Stomach smooth muscle (tissue), 2 donors: ENCODE results near the gene RHOBTB3.

Source experiments
- H3K27ac ChIP-seq: one replicate; pipeline ENCODE4 v1.7.0; 2013; ENCODE audit warnings: mild to moderate bottlenecking, low read length, inconsistent platforms
- H3K27me3 ChIP-seq, 2 donors: one replicate each; pipeline ENCODE4 v1.7.0; 2013; ENCODE audit warnings: low read length in 2 of 2; ENCODE audit not compliant: insufficient read depth in 2 of 2, control insufficient read depth in 1 of 2
- H3K36me3 ChIP-seq, 2 donors: one replicate each; pipeline ENCODE4 v1.7.0; 2013; ENCODE audit warnings: low read length in 2 of 2; ENCODE audit not compliant: control insufficient read depth in 2 of 2, insufficient read depth in 2 of 2
- H3K4me1 ChIP-seq: one replicate; pipeline ENCODE4 v1.7.0; 2013; ENCODE audit warnings: low read length; ENCODE audit not compliant: control insufficient read depth, insufficient read depth
- H3K4me3 ChIP-seq, 2 donors: one replicate each; pipeline ENCODE4 v1.7.0; 2013; ENCODE audit warnings: low read length in 2 of 2
- H3K9ac ChIP-seq, 2 donors: one replicate each; pipeline ENCODE4 v1.7.0; 2013; ENCODE audit warnings: low read length in 2 of 2, mild to moderate bottlenecking in 1 of 2
- H3K9me3 ChIP-seq, 2 donors: one replicate each; pipeline ENCODE4 v1.7.0; 2013; ENCODE audit warnings: low read length in 2 of 2; ENCODE audit not compliant: control insufficient read depth in 2 of 2
- donor health status: healthy.
- donor health status: Pancreatic carcinoma.

Gene RHOBTB3

DNA sequence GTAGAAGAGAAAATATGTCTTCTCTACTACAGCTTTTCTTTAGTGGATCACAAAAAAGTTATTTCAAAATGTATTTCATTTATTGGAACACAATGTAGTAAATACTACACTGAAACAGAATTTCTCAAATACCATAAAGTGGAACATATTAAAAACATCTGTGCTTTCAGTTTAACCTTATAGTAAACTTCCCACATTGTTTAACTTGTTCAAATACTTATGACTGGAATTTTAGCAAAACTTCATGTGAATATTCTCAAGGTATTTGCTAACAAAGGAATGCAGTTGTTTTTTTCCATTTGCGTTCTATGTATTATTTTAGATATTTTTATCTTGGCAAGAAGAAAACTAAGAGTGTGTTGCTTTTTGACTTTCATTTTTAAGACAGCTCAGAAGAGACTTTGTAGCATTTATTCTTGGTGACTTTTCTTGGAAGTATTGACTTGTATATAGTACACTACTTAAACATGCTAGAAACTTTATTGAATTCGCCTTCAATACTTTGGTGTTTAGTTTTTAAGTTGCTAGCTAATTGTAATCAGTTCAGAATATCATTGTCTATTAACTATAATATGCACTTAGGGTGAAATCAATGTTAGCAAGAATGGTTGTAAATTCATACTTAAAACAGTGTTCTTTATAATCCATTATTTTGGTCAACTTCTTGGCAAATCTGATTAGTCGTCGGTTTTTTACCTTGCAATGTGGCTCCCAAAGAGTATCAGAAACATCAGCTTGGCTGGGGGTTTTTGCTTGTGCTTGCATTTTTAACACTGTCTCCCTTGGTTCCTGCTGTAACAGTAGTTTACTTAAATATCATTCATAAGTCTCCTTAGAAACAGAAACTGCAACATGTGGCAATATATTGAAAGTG, 5.0 kb upstream of the RHOBTB3 start:
- Histone ChIP-seq H3K4me3 (no peak overlapping the region), H3K9ac (no peak overlapping the region)

DNA sequence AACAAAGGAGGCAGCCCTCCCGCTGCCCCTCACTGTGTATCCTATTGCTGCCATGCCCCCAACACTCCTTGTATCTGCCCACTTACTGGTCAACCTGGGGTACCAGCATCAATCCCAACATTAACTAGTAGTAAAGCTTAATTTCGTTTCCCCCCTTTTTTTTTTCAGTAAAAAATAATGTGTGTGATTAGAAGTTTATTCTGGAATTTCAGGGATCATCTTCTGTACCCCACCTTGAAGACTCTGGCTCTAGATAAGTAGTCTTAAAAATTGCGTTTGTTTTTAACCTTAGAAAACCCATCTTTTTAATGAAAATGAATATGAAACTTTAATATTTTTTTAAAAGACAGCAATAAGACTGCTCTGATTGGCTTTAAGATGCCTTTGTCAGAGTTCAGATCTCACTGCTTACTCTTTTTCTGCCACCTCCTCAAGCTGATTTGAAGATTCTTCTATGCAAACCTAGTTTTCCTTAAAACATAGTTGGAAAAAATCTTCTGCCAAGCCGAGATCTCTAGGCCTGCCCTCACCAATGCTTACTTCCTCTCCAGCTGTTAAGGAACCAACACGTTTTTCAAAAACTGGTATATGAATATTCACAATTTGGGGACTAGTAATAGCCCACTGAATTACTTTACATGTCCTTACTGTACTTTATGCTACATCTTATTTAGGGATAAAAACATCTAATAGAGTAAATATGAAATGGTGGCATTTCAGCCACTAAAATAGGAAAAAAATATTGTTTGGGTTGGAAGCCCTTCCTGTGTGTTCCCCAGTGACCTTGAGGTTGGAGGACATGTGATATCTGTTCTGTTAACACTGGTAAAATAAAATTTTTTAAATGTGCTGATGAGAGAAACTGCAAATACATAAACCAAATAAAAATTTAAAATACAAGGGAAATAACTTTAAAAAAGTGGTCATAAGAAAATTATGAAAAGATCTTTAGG, 4.0 kb upstream of the RHOBTB3 start:
- no peak overlapping the region for H3K9ac ChIP-seq
- no peaks in the 10 kb centered on the region for H3K36me3 ChIP-seq
- no peaks in the 10 kb centered on the region for H3K9me3 ChIP-seq
- no peaks in the 10 kb centered on the region for H3K27me3 ChIP-seq
- no peak overlapping the region for H3K27ac ChIP-seq
- H3K4me3 ChIP-seq = no peak overlapping the region
- H3K4me1 ChIP-seq = peaks cover 3% of the 10 kb centered on the region

More for the DNA sequence above, 5.0 kb upstream of the RHOBTB3 start:
- Histone ChIP-seq H3K27ac (no peak overlapping the region), H3K9me3 (no peaks in the 10 kb centered on the region), H3K4me1 (peaks cover 3% of the 10 kb centered on the region), H3K36me3 (no peaks in the 10 kb centered on the region), H3K27me3 (no peaks in the 10 kb centered on the region)

DNA sequence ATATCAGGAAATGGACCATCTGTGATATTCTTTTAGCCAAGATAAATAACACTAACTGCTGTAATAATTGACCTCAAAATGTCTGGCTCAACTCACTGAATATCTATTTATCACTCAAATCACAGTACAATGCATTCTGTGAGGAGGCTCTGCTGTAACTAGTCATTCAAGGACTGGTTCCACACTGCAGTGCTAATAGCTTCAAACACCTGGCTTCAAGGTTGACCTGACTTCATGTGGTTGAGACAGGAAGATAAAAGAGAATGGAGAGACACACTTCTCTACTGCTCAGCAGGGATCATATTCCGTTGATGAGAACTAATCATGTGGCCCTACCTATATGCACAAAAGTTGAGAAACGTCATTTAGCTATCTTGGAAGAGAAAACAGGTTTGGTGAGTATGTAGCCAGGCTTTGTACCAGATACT, 3.4 kb upstream of the RHOBTB3 start:
- H3K4me1 ChIP-seq = peaks cover 3% of the 10 kb centered on the region
- H3K27ac ChIP-seq = no peak overlapping the region
- H3K9me3 ChIP-seq = no peaks in the 10 kb centered on the region
- H3K4me3 ChIP-seq = no peak overlapping the region
- H3K9ac ChIP-seq = no peak overlapping the region
- no peaks in the 10 kb centered on the region for H3K27me3 ChIP-seq
- H3K36me3 ChIP-seq = no peaks in the 10 kb centered on the region

DNA sequence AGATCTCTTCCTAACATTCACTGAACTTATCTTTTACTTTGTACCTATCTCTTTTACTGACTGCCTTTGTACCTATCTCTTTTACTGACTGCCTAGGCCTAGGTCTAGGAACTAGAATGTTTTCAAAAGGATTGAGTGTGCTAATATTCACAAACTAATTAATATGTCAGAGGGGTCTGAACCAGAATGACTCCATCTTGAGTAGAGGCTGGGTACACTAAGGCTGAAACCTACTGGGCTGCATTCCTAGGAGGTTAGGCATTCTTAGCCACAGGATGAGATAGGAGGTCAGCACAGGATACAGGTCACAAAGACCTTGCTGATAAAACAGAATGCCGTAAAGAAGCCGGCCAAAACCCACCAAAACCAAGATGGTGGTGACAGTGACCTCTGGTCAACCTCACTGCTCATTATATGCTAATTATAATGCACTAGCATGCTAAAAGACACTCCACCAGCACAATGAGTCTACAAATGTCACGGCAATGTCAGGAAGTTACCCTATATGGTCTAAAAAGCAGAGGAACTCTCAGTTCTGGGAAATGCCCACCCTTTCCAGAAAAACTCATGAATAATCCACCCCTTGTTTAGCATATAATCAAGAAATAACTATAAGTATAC, 2.5 kb upstream of the RHOBTB3 start:
- Histone ChIP-seq H3K9me3 (no peaks in the 10 kb centered on the region), H3K27me3 (no peaks in the 10 kb centered on the region), H3K4me1 (peaks cover 3% of the 10 kb centered on the region), H3K9ac (no peak overlapping the region), H3K36me3 (no peaks in the 10 kb centered on the region), H3K4me3 (no peak overlapping the region), H3K27ac (no peak overlapping the region)

DNA sequence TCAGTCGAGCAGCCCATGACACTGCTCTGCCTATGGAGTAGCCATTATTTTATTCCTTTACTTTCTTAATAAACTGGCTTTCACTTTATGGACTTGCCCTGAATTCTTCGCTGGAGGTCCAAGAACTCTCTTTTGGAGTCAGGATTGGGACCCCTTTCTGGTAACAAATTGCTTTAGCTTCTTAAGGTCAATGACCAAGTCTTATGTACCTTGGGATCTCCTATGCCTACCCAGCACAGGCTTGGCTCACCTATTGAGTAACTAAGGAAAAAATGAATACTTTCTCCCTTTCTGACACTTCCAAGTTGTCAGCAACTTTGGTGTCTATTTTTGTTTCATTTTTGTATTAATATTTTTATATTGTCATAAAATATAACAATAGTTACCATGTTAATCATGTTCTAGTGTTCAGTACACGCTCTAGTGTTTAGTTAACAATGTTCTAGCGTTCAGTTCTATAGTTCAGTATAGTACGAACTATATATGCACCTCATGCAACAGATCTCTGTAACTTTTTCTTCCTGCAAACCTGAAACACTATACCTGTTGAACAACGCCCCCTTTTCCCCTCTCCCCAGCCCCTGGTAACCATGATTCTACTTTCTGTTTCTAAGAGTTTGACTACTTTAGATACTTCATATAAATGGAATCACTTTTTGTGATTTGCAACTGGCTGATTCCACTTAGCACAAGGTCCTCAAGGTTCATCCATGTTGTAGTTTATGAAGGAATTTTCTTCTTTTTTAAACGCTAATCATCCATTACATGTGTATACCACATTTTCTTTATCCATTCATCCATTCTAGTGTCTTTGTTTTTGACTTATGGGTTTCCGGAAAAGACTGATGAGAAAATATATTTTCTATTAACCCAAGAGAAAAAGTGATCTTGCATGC, 1.8 kb upstream of the RHOBTB3 start:
- H3K4me3 ChIP-seq = no peak overlapping the region
- H3K27me3 ChIP-seq = no peaks in the 10 kb centered on the region
- peaks cover 3% of the 10 kb centered on the region for H3K4me1 ChIP-seq
- no peak overlapping the region for H3K9ac ChIP-seq
- H3K27ac ChIP-seq = no peak overlapping the region
- no peaks in the 10 kb centered on the region for H3K9me3 ChIP-seq
- H3K36me3 ChIP-seq = no peaks in the 10 kb centered on the region

DNA sequence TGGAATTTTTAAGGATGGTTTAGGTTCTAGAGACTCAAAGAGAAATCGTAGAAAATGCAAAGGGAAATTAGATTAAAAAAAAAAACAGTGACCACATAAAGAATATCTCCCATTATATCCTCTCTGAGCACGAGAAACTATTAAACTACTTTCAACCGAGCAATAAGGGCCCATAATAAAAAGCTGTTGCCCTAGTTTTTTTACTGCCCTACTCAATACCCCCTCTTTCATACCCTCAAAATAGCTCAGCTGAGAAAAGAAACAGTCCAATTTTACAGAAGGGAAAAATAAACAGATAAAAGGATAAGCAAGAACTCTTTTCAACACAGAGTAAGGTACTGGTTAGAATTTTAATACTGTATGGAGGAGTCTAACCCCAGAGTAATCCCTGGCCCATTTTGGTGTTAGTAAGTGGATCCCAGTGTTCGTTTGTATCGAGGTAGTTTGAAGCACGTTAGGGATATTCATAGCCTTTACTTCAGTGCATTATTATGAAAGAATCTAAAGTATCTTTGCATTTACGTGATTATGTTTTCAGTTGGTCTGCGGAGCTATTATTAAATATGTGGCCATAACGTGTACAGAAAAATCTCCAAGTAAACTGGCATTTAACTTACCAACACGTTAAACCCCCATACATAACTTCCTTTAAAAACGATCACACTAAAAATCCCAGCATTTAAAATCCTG, 980 bp upstream of the RHOBTB3 start:
- H3K4me1 ChIP-seq = peaks cover 3% of the 10 kb centered on the region
- H3K9ac ChIP-seq = peak overlapping the region; percentile 83 to 89
- no peaks in the 10 kb centered on the region for H3K9me3 ChIP-seq
- peak overlapping the region; percentile 77 for H3K27ac ChIP-seq
- H3K36me3 ChIP-seq = no peaks in the 10 kb centered on the region
- peak overlapping the region; percentile 85 to 94 for H3K4me3 ChIP-seq
- H3K27me3 ChIP-seq = no peaks in the 10 kb centered on the region

DNA sequence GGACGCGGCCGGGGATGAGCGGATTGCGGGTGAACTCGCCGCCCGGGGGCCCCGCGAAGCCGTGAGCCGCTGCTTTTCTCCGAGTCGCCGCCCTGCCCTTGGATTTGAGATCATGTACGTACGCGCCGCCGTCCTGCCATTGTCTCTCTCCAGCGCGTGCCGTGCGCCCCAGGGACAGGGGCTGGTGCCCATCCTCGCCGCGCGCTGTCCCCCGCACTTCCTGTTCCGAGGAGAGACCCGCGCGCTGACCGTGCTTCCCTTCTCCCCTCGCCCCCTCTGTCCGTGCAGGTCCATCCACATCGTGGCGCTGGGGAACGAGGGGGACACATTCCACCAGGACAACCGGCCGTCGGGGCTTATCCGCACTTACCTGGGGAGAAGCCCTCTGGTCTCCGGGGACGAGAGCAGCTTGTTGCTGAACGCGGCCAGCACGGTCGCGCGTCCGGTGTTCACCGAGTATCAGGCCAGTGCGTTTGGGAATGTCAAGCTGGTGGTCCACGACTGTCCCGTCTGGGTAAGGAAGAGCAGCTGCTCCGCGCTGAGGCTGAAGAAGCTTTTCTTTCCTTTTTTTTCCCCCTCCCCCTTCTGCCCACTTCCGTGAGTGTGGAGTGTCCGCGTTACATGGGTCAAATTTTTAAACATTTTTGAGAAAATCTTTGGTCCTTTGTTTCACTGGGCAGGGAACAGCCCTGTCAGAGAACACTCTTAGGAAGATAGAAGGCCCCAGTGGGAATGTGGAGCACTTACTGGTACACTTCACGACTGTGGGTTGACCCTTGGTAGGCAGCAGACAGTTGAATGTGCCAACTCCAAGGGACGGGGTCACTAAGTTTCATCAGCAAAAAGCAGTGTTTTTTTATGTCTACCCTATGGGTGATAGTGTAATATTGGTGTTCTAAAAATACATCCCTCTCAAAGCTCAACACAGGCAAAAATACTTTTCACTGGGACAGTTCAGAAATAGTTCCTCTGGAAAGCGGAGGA, 727 bp downstream of the RHOBTB3 start:
- Histone ChIP-seq H3K4me1 (peaks cover 8% of the 10 kb centered on the region), H3K27ac (peak overlapping the region; percentile 77), H3K36me3 (no peaks in the 10 kb centered on the region), H3K9ac (peak overlapping the region; percentile 83 to 89), H3K9me3 (no peaks in the 10 kb centered on the region), H3K4me3 (peak overlapping the region; percentile 85 to 94), H3K27me3 (no peaks in the 10 kb centered on the region)

DNA sequence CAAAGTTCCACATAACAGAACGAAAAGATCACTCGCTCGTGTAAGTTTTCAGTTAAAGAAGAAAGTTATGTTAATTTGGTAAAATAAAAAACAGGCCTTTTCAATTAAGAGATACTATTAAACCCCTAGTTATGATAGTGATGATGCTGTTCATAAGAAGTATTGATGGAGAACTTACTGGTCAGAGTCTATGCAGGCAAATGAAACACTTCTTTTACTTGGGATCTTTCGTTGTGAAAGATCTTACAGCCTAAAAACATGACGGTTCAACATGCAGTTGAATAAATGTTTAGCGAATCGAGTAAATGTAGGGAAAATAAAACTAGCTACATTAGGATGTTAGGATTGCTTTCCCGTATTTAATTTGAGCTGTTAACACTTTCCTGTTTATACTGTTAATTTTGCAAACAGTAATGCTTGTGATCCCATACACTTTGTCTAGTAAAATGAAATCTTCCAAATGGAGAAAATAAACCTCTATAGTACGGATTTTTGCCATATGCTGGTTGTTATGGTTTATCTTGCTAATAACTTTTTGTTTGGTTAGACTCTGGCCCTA, 2.0 kb downstream of the RHOBTB3 start:
- Histone ChIP-seq H3K27ac (peak overlapping the region; percentile 7), H3K9me3 (no peaks in the 10 kb centered on the region), H3K4me3 (peak overlapping the region; percentile 47 to 59), H3K27me3 (no peaks in the 10 kb centered on the region), H3K36me3 (no peaks in the 10 kb centered on the region), H3K9ac (peak overlapping the region in 1 of 2 donors; percentile 89), H3K4me1 (peaks cover 8% of the 10 kb centered on the region)
